ENCODE data around the gene PPP6R3. TPM values are rescaled to one million over a fixed set of nuclear protein-coding genes. Genes with fewer than 3 reads are reported as not detected.

Gene PPP6R3
- total and polyA plus RNA-seq, 2 experiments from 2014 or later, result 41.9 to 118 TPM

GRCh38 chr11:68652683-68653156 lies 192.2 kb downstream of the PPP6R3 start:
- Histone ChIP-seq H3K9me3 (ENCODE audit: low read depth) (no peaks in the 10 kb centered on the region), H3K36me3 (no peaks in the 10 kb centered on the region), H3K4me3 (no peak overlapping the region), H3K27me3 (no peaks in the 10 kb centered on the region), H3K4me1 (ENCODE audit: low read depth) (no peaks in the 10 kb centered on the region), H3K27ac (no peak overlapping the region)
- no peak for TF ChIP-seq CTCF (IDR thresholded peaks at IDR 0.05; ENCODE audit: low read depth, low read length)
- DNase-seq (ENCODE audit: low read depth in 1 of 2, low spot score in 1 of 2), result no peak

- H3K27me3 ChIP-seq, result no peaks in the 10 kb centered on the region
- H3K36me3 ChIP-seq, result no peaks in the 10 kb centered on the region
- no peak for TF ChIP-seq CTCF (IDR thresholded peaks at IDR 0.05; ENCODE audit: low read depth, low read length)
- no peak for DNase-seq (ENCODE audit: low read depth in 1 of 2, low spot score in 1 of 2)
- H3K9me3 ChIP-seq (ENCODE audit: low read depth), result no peaks in the 10 kb centered on the region
- H3K4me3 ChIP-seq, result no peak overlapping the region
- no peaks in the 10 kb centered on the region for H3K4me1 ChIP-seq (ENCODE audit: low read depth)
- no peak overlapping the region for H3K27ac ChIP-seq
These were observed 193.2 kb downstream of the PPP6R3 start for GRCh38 chr11:68653486-68654430.

GRCh38 chr11:68654978-68655377 lies 194.4 kb downstream of the PPP6R3 start:
- Histone ChIP-seq H3K4me1 (ENCODE audit: low read depth) (no peaks in the 10 kb centered on the region), H3K27me3 (no peaks in the 10 kb centered on the region), H3K36me3 (no peaks in the 10 kb centered on the region), H3K27ac (no peak overlapping the region), H3K9me3 (ENCODE audit: low read depth) (no peaks in the 10 kb centered on the region), H3K4me3 (no peak overlapping the region)
- no peak for TF ChIP-seq CTCF (IDR thresholded peaks at IDR 0.05; ENCODE audit: low read depth, low read length)
- no peak for DNase-seq (ENCODE audit: low read depth in 1 of 2, low spot score in 1 of 2)

GRCh38 chr11:68655406-68655805 lies 194.9 kb downstream of the PPP6R3 start:
- no peak overlapping the region for H3K27ac ChIP-seq
- H3K4me1 ChIP-seq (ENCODE audit: low read depth), result no peaks in the 10 kb centered on the region
- no peaks in the 10 kb centered on the region for H3K9me3 ChIP-seq (ENCODE audit: low read depth)
- no peak for DNase-seq (ENCODE audit: low read depth in 1 of 2, low spot score in 1 of 2)
- no peak for TF ChIP-seq CTCF (IDR thresholded peaks at IDR 0.05; ENCODE audit: low read depth, low read length)
- H3K36me3 ChIP-seq, result no peaks in the 10 kb centered on the region
- no peak overlapping the region for H3K4me3 ChIP-seq
- no peaks in the 10 kb centered on the region for H3K27me3 ChIP-seq

GRCh38 chr11:68655806-68656205 lies 195.3 kb downstream of the PPP6R3 start:
- TF ChIP-seq CTCF (IDR thresholded peaks at IDR 0.05; ENCODE audit: low read depth, low read length), result no peak
- no peaks in the 10 kb centered on the region for H3K27me3 ChIP-seq

More at GRCh38 chr11:68655806-68656205, 195.3 kb downstream of the PPP6R3 start:
- no peaks in the 10 kb centered on the region for H3K4me1 ChIP-seq (ENCODE audit: low read depth)
- H3K36me3 ChIP-seq, result no peaks in the 10 kb centered on the region
- no peak for DNase-seq (ENCODE audit: low read depth in 1 of 2, low spot score in 1 of 2)
- no peak overlapping the region for H3K27ac ChIP-seq
- no peaks in the 10 kb centered on the region for H3K9me3 ChIP-seq (ENCODE audit: low read depth)
- no peak overlapping the region for H3K4me3 ChIP-seq

All from cardiac muscle cell (in vitro differentiated cells and primary cell).